HG03066 (cell line): ENCODE data around the gene M1AP.

ENCODE experiments used
- ATAC-seq: cut with Tn5 transposase; IDR thresholded peaks from one replicate; pipeline ENCODE4 v1.9.1; 2021; ENCODE audit warnings: low read depth; ENCODE audit not compliant: unreplicated experiment

M1AP gene

GRCh38 chr2:74528600-74529356 lies 119.4 kb downstream of the M1AP start:
- ATAC-seq, result peak; percentile 3

- no peak for ATAC-seq
Observed at GRCh38 chr2:74527741-74528140, 120.4 kb downstream of the M1AP start.

- no peak for ATAC-seq
Observed at GRCh38 chr2:74526649-74527230, 121.4 kb downstream of the M1AP start.

- ATAC-seq, result no peak
Observed at GRCh38 chr2:74525717-74526648, 122.1 kb downstream of the M1AP start, which contains the start of gene DQX1. Gene DQX1 (minus strand): TSS chr2:74526231. CDS start chr2:74525729, 502 bp downstream.

- ATAC-seq, result no peak
Observed at GRCh38 chr2:74524955-74525716, 123.0 kb downstream of the M1AP start.

- no peak for ATAC-seq
Observed at GRCh38 chr2:74524005-74524404, 124.1 kb downstream of the M1AP start.

- ATAC-seq, result no peak
Observed at GRCh38 chr2:74522516-74522915, 125.6 kb downstream of the M1AP start.

- no peak for ATAC-seq
Observed at GRCh38 chr2:74516650-74517049, 131.5 kb downstream of the M1AP start.

GRCh38 chr2:74515981-74516633 lies 132.0 kb downstream of the M1AP start:
- ATAC-seq, result no peak

GRCh38 chr2:74515271-74515980 lies 132.7 kb downstream of the M1AP start:
- ATAC-seq, result no peak

- no peak for ATAC-seq
Observed at GRCh38 chr2:74514368-74515270, 133.5 kb downstream of the M1AP start, which contains the start of gene TLX2. Gene TLX2 (plus strand): TSS chr2:74514450. CDS start chr2:74514807, 357 bp downstream.

- no peak for ATAC-seq
Observed at GRCh38 chr2:74513605-74514367, 134.3 kb downstream of the M1AP start.

GRCh38 chr2:74512744-74513604 lies 135.2 kb downstream of the M1AP start:
- no peak for ATAC-seq

GRCh38 chr2:74511104-74511989 lies 136.8 kb downstream of the M1AP start:
- ATAC-seq, result no peak

- no peak for ATAC-seq
Observed at GRCh38 chr2:74510272-74510671, 137.9 kb downstream of the M1AP start.
